Measurements from ENCODE around the gene TRIM36. TPM values are rescaled to one million over a fixed set of nuclear protein-coding genes. Genes with fewer than 3 reads are reported as not detected.

TRIM36 gene
- total RNA-seq, 2 donors from 2014 or later: 0.13 to 0.34 TPM

DNA sequence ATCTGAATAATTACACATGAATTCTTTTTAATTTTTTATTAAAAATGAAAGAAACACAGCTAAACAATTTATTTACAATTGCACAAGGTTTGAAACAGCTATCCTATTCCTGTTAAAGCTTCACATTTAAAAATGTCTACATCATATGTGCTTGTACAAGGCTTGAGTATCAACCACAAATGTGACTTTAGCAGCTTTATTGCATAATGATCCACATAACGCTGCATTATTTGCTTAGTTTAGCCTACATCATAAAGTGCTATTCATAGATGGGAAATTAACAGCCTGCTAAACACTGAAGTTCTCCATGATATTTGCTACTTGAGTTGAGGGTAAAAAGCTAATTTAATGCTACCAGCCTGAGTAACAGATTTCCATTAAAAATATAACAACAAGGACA, 45.0 kb downstream of the TRIM36 start:
- Mint-ChIP-seq H3K4me3 (no peak overlapping the region), H3K9me3 (no peaks in the 10 kb centered on the region), H3K36me3 (ENCODE audit: low read depth) (no peaks in the 10 kb centered on the region), H3K4me1 (no peaks in the 10 kb centered on the region), H3K27ac (no peak overlapping the region), H3K27me3 (peaks cover 17% of the 10 kb centered on the region)
- no peak for ATAC-seq (replicated peaks)

DNA sequence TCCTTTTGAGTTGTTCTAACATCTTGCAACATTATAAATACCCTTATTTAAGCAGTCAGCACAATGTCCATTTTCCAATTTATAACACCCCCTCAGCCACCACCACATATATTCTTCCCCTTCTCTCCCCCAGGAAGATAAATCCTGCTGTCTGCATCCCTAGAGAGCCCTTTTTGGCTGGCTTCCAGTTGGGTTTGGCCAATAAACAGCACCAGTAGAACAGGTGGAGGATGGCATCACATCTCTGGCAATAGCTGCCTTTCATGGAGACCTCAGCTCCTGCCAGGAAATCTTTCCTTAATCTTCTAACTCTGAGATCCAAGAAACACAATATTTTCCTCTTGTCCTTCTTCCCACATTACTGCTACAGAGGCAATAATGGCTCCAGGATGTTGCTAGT, 53.7 kb downstream of the TRIM36 start:
- Mint-ChIP-seq H3K4me1 (no peaks in the 10 kb centered on the region), H3K9me3 (peaks cover 4% of the 10 kb centered on the region), H3K27ac (no peak overlapping the region), H3K36me3 (ENCODE audit: low read depth) (no peaks in the 10 kb centered on the region), H3K27me3 (peaks cover 48% of the 10 kb centered on the region), H3K4me3 (no peak overlapping the region)
- no peak for ATAC-seq (replicated peaks)

GRCh38 chr5:115109840-115110239, 59.9 kb downstream of the TRIM36 start:
- Mint-ChIP-seq H3K4me1 (no peaks in the 10 kb centered on the region), H3K27me3 (peaks cover 31% of the 10 kb centered on the region), H3K9me3 (no peaks in the 10 kb centered on the region), H3K4me3 (no peak overlapping the region), H3K36me3 (ENCODE audit: low read depth) (no peaks in the 10 kb centered on the region), H3K27ac (no peak overlapping the region)
- ATAC-seq (replicated peaks): no peak

- H3K27me3 Mint-ChIP-seq: peaks cover 30% of the 10 kb centered on the region
- no peaks in the 10 kb centered on the region for H3K36me3 Mint-ChIP-seq (ENCODE audit: low read depth)
- no peaks in the 10 kb centered on the region for H3K4me1 Mint-ChIP-seq
- no peak overlapping the region for H3K4me3 Mint-ChIP-seq
- no peaks in the 10 kb centered on the region for H3K9me3 Mint-ChIP-seq
- ATAC-seq (replicated peaks): no peak
- no peak overlapping the region for H3K27ac Mint-ChIP-seq
Observed at GRCh38 chr5:115109356-115109755, 60.4 kb downstream of the TRIM36 start.

- Mint-ChIP-seq H3K27ac (no peak overlapping the region), H3K9me3 (no peaks in the 10 kb centered on the region), H3K4me3 (no peak overlapping the region), H3K4me1 (no peaks in the 10 kb centered on the region), H3K27me3 (peaks cover 12% of the 10 kb centered on the region), H3K36me3 (ENCODE audit: low read depth) (no peaks in the 10 kb centered on the region)
- ATAC-seq (replicated peaks): no peak
Observed at GRCh38 chr5:115100319-115100955, 69.3 kb downstream of the TRIM36 start.

- Mint-ChIP-seq H3K9me3 (no peaks in the 10 kb centered on the region), H3K27ac (no peak overlapping the region), H3K4me1 (no peaks in the 10 kb centered on the region), H3K27me3 (peaks cover 14% of the 10 kb centered on the region), H3K36me3 (ENCODE audit: low read depth) (no peaks in the 10 kb centered on the region), H3K4me3 (no peak overlapping the region)
- no peak for ATAC-seq (replicated peaks)
Observed at GRCh38 chr5:115098041-115098702, 71.5 kb downstream of the TRIM36 start.

- H3K9me3 Mint-ChIP-seq: no peaks in the 10 kb centered on the region
- no peak overlapping the region for H3K27ac Mint-ChIP-seq
- H3K27me3 Mint-ChIP-seq: peaks cover 14% of the 10 kb centered on the region
- ATAC-seq (replicated peaks): no peak
- H3K36me3 Mint-ChIP-seq (ENCODE audit: low read depth): no peaks in the 10 kb centered on the region
- H3K4me1 Mint-ChIP-seq: no peaks in the 10 kb centered on the region
- H3K4me3 Mint-ChIP-seq: no peak overlapping the region
Observed at GRCh38 chr5:115097236-115097635, 72.5 kb downstream of the TRIM36 start.

DNA sequence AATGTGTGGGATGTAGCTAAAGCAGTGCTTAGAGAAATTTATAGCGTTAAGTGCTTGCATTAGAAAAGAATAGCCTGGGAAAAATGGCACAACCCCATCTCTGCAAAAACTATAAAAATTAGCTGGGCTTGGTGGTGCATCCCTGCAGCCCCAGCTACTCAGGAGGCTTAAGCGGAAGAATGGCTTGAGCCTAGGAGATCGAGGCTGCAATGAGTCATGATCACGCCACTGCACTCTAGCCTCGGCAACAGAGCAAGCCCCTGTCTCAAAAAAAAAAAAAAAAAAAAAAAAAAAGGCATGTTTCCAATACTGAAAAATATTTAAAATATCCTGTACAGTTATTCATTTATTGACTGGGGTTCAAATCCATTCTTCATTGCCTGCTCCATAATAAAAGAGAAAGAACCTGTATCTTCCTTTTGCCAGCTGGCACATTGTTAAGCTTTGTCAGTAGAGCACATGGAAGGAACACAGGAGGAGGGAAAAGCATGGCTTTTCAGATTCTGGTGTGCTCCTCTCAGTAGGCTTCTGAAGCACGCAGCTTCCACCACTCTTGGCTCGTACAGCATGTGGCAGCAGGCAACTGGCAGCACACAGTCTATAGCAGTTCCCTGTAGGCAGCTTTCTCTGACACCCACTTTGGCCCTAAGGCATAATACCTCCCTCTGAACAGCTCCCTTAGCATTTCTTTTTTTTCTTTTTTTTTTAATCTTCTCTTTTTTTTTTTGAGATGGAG, 73.5 kb downstream of the TRIM36 start:
- H3K4me1 Mint-ChIP-seq: no peaks in the 10 kb centered on the region
- H3K27me3 Mint-ChIP-seq: peaks cover 14% of the 10 kb centered on the region
- ATAC-seq (replicated peaks): no peak
- no peaks in the 10 kb centered on the region for H3K36me3 Mint-ChIP-seq (ENCODE audit: low read depth)
- no peak overlapping the region for H3K4me3 Mint-ChIP-seq
- no peak overlapping the region for H3K27ac Mint-ChIP-seq
- H3K9me3 Mint-ChIP-seq: no peaks in the 10 kb centered on the region

DNA sequence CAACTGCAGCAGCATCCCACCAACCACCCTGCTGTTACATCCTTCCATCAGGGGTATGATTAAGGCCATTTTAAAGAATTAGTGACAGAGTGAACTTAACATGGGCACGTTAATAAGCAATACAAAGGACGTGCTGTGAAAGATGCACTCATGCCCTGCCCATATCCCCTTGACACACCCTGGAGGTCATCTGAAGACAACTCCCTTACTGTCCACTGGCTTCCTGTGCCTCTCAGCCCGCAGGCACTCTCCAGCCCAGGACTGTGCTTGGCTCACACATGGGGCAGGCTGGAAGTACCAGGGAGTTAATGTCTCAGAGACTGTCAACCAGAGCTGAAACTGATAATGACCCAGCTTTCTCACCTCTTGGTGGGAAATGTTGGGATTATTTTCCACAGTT, 81.8 kb downstream of the TRIM36 start:
- no peaks in the 10 kb centered on the region for H3K4me1 Mint-ChIP-seq
- H3K36me3 Mint-ChIP-seq (ENCODE audit: low read depth): no peaks in the 10 kb centered on the region
- H3K4me3 Mint-ChIP-seq: no peak overlapping the region
- peaks cover 22% of the 10 kb centered on the region for H3K27me3 Mint-ChIP-seq
- no peak for ATAC-seq (replicated peaks)
- H3K27ac Mint-ChIP-seq: no peak overlapping the region
- no peaks in the 10 kb centered on the region for H3K9me3 Mint-ChIP-seq

GRCh38 chr5:115086473-115086872, 83.2 kb downstream of the TRIM36 start:
- H3K4me3 Mint-ChIP-seq: no peak overlapping the region
- peaks cover 26% of the 10 kb centered on the region for H3K27me3 Mint-ChIP-seq
- no peaks in the 10 kb centered on the region for H3K9me3 Mint-ChIP-seq
- no peak for ATAC-seq (replicated peaks)
- H3K27ac Mint-ChIP-seq: no peak overlapping the region
- H3K36me3 Mint-ChIP-seq (ENCODE audit: low read depth): no peaks in the 10 kb centered on the region
- no peaks in the 10 kb centered on the region for H3K4me1 Mint-ChIP-seq

DNA sequence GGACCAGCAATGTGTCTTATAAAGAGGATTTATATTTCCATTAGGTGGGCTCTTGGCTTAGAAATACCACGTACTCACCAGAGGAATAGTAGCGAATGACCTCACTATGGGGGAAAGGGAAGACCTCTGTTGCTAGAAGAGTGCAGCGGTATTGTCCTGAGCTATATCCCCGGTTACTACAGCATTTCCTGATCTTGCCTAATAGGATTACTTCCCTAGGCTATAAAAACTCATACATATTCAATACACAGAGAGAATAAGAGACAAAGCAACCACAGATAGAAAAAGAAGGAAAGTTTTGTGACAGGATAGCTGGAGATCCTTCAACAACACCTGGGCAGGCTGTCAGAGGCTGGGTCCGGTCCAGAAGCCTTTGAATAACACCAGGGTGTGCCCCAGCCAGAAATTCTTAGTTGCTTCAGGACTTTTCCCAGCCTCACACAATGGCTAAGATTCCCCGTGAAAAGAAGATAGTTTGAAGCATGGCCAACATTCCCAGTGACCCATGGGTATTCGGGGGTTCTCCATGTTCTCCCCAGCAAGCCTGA, 85.4 kb downstream of the TRIM36 start:
- no peak overlapping the region for H3K27ac Mint-ChIP-seq
- H3K27me3 Mint-ChIP-seq: peaks cover 26% of the 10 kb centered on the region
- no peaks in the 10 kb centered on the region for H3K36me3 Mint-ChIP-seq (ENCODE audit: low read depth)
- H3K4me3 Mint-ChIP-seq: no peak overlapping the region
- no peaks in the 10 kb centered on the region for H3K4me1 Mint-ChIP-seq
- no peak for ATAC-seq (replicated peaks)
- H3K9me3 Mint-ChIP-seq: no peaks in the 10 kb centered on the region

DNA sequence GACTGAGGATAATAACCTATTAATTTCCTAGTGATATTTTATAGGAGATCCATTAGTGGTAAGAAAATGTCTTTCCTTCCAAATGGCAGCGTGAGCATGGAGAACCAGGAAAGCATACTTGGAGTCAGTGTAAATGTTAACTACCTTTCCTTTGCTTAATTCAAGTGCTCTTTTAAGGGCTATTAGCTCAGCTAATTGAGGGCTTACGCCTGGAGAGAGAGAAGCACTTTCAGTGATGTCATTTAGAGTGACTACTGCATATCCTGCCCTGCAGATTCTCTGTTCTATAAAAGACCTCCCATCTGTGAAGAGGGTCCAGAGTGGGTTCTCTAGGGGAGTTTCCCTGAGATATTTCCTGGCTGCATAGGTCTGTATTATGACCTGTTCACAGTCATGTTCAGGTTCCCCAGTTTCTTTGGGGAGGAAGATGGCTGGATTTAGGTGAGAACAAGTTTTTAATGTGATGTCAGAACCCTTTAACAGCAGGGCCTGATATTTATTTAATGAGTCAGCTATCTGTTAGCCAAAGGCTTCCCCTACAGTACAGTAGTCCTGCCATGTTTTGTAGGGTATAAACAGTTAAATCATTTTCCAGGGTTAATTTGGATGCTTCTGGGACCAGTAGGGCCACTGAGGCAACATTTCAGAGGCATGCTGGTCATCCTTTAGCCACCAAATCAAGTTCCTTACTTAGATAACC, 89.6 kb downstream of the TRIM36 start:
- Mint-ChIP-seq H3K4me1 (no peaks in the 10 kb centered on the region), H3K27ac (no peak overlapping the region), H3K27me3 (peaks cover 10% of the 10 kb centered on the region), H3K36me3 (ENCODE audit: low read depth) (no peaks in the 10 kb centered on the region), H3K9me3 (no peaks in the 10 kb centered on the region), H3K4me3 (no peak overlapping the region)
- no peak for ATAC-seq (replicated peaks)
